ENCODE results near the gene VEGFA.

- TF ChIP-seq, protein P1, sequence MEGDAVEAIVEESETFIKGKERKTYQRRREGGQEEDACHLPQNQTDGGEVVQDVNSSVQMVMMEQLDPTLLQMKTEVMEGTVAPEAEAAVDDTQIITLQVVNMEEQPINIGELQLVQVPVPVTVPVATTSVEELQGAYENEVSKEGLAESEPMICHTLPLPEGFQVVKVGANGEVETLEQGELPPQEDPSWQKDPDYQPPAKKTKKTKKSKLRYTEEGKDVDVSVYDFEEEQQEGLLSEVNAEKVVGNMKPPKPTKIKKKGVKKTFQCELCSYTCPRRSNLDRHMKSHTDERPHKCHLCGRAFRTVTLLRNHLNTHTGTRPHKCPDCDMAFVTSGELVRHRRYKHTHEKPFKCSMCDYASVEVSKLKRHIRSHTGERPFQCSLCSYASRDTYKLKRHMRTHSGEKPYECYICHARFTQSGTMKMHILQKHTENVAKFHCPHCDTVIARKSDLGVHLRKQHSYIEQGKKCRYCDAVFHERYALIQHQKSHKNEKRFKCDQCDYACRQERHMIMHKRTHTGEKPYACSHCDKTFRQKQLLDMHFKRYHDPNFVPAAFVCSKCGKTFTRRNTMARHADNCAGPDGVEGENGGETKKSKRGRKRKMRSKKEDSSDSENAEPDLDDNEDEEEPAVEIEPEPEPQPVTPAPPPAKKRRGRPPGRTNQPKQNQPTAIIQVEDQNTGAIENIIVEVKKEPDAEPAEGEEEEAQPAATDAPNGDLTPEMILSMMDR (IDR thresholded peaks at IDR 0.05), result no peak
- no peak for TF ChIP-seq POLR2AphosphoS5 (IDR thresholded peaks at IDR 0.05; ENCODE audit: insufficient read depth in 1 of 2, low read depth in 1 of 2)
These were observed 38.4 kb downstream of the VEGFA start for GRCh38 chr6:43808412-43808811.

All from vagina (tissue), 2 donors.